Upper lobe of left lung (tissue), 6 donors: Measurements from ENCODE around the gene TMEM175. TPM values are rescaled to one million over a fixed set of nuclear protein-coding genes. Genes with fewer than 3 reads are reported as not detected.

Source experiments
- ATAC-seq, 2 donors: fragments of 200-7000 bp; cut with Tn5 transposase; one replicate each; pipeline ENCODE4 v1.9.1; 2022; ENCODE audit warnings: mild to moderate bottlenecking in 2 of 2, moderate library complexity in 2 of 2; ENCODE audit not compliant: low FRiP score in 2 of 2
- DNase-seq, 2 donors: peaks; one replicate each; pipeline ENCODE4 v3.0.0-alpha.2; 2019 to 2020
- H3K27ac ChIP-seq, 4 donors: fragments of 200-600 bp; sonication (generic); one replicate each; pipeline ENCODE4 v1.5.1; 2016 to 2019
- H3K27me3 ChIP-seq, 4 donors: fragments of 200-600 bp; sonication (generic); one replicate each; pipeline ENCODE4 v1.5.1; 2017 to 2019
- H3K36me3 ChIP-seq, 4 donors: fragments of 200-600 bp; sonication (generic); one replicate each; pipeline ENCODE4 v1.5.1; 2016 to 2019
- H3K4me1 ChIP-seq, 4 donors: fragments of 200-600 bp; sonication (generic); one replicate each; pipeline ENCODE4 v1.5.1; 2018 to 2019
- H3K4me3 ChIP-seq, 4 donors: fragments of 200-600 bp; sonication (generic); one replicate each; pipeline ENCODE4 v1.5.1; 2017 to 2019; ENCODE audit warnings: mild to moderate bottlenecking in 2 of 4, moderate library complexity in 1 of 4
- H3K9me3 ChIP-seq, 4 donors: fragments of 200-600 bp; sonication (generic); one replicate each; pipeline ENCODE4 v1.5.1; 2018 to 2019
- CTCF ChIP-seq, 6 experiments: fragments of 450-650 bp in 4 of 6; fragments of 200-600 bp in 2 of 6; sonication (generic) in 2 of 6; IDR thresholded peaks; one replicate each; pipeline ENCODE4 v1.5.1; 2016 to 2019; ENCODE audit warnings: antibody characterized with exemption in 6 of 6
- EP300 ChIP-seq, 4 donors: sonication (generic); formaldehyde crosslinking; IDR thresholded peaks; one replicate each; pipeline ENCODE4 v1.5.1; 2017; ENCODE audit warnings: antibody characterized with exemption in 4 of 4, control low read depth in 2 of 4
- POLR2A ChIP-seq, 4 donors: fragments of 450-650 bp; IDR thresholded peaks; one replicate each; pipeline ENCODE4 v1.5.1; 2016 to 2017; ENCODE audit warnings: antibody characterized with exemption in 4 of 4, mild to moderate bottlenecking in 2 of 4
- POLR2AphosphoS5 ChIP-seq, 2 donors: sonication (generic); formaldehyde crosslinking; IDR thresholded peaks; one replicate each; pipeline ENCODE4 v1.5.1; 2017; ENCODE audit warnings: antibody characterized with exemption in 2 of 2
- WGBS, 2 donors: methylation state at CpG; one replicate each; pipeline ENCODE4 v1.1.5; 2017 to 2018; 5-methylcytosine and 5-hydroxymethylcytosine counted together
- total RNA-seq, 6 donors: library from RNA; depleted of rRNA in 4 of 6; stranded (reverse); fragments of >200 nt in 4 of 6; gene quantifications; one replicate each; pipeline versions ENCODE4 v1.1.0 to v1.2.1, GENCODE V29; 2016 to 2021
- donor health status: DM: no; HTN: no; CAD: no; lungs with moderate emphysema.
- donor health status: DM: no; HTN: yes; CAD: no; lungs with severe emphysema.

TMEM175 gene
- total RNA-seq, 6 donors from 2014 or later: 24.6 to 126 (median 41.8) TPM

GRCh38 chr4:993111-994029 lies 61.1 kb downstream of the TMEM175 start, which contains the start of gene SLC26A1:
Gene SLC26A1 (minus strand): TSS chr4:993404. CDS start chr4:991703, 1,701 bp downstream.
- H3K9me3 ChIP-seq: no peaks in the 10 kb centered on the region
- WGBS, 2 donors: 92 to 94% methylated on average over 6 to 36 of the region's 37 CpGs
- peak within 1 kb of the TSS; percentile 72 to 88 (median 83) for H3K27ac ChIP-seq
- peaks cover 13 to 27% (median 22%) of the 10 kb centered on the region in 4 donors for H3K4me1 ChIP-seq
- DNase-seq: peak in 1 of 2 donors; percentile 80
- peaks cover 0 to 24% (median 8%) of the 10 kb centered on the region in 4 donors for H3K27me3 ChIP-seq
- peaks cover 0 to 18% (median 9%) of the 10 kb centered on the region in 4 donors for H3K36me3 ChIP-seq
- no peak for ATAC-seq
- H3K4me3 ChIP-seq: peak within 1 kb of the TSS in 3 of 4 donors; percentile 16 to 39 (median 29)
- TF ChIP-seq CTCF (IDR thresholded peaks at IDR 0.05): no peak
- no peak for TF ChIP-seq POLR2AphosphoS5 (IDR thresholded peaks at IDR 0.05)
- TF ChIP-seq POLR2A (IDR thresholded peaks at IDR 0.05): no peak
- TF ChIP-seq EP300 (IDR thresholded peaks at IDR 0.05): no peak

- peaks cover 0 to 25% (median 9%) of the 10 kb centered on the region in 4 donors for H3K27me3 ChIP-seq
- H3K9me3 ChIP-seq: no peaks in the 10 kb centered on the region
- H3K4me1 ChIP-seq: peaks cover 13 to 27% (median 22%) of the 10 kb centered on the region in 4 donors
- 87 to 93% methylated on average over 19 to 22 of the region's 23 CpGs for WGBS, 2 donors
- ATAC-seq: no peak
- H3K36me3 ChIP-seq: peaks cover 0 to 6% (median 2%) of the 10 kb centered on the region in 4 donors
- DNase-seq: peak in 1 of 2 donors; percentile 62
- H3K4me3 ChIP-seq: no peak overlapping the region
- H3K27ac ChIP-seq: no peak overlapping the region
- TF ChIP-seq CTCF (IDR thresholded peaks at IDR 0.05) (no peak), POLR2AphosphoS5 (IDR thresholded peaks at IDR 0.05) (no peak), EP300 (IDR thresholded peaks at IDR 0.05) (no peak), POLR2A (IDR thresholded peaks at IDR 0.05) (no peak)
Observed at GRCh38 chr4:995311-996026, 63.2 kb downstream of the TMEM175 start.

GRCh38 chr4:996030-996996 lies 64.1 kb downstream of the TMEM175 start:
- no peaks in the 10 kb centered on the region for H3K9me3 ChIP-seq
- H3K36me3 ChIP-seq: no peaks in the 10 kb centered on the region
- no peak for TF ChIP-seq EP300 (IDR thresholded peaks at IDR 0.05)
- TF ChIP-seq POLR2A (IDR thresholded peaks at IDR 0.05): no peak
- TF ChIP-seq CTCF (IDR thresholded peaks at IDR 0.05): no peak
- no peak for TF ChIP-seq POLR2AphosphoS5 (IDR thresholded peaks at IDR 0.05)
- no peak for ATAC-seq
- H3K4me1 ChIP-seq: peaks cover 13 to 28% (median 22%) of the 10 kb centered on the region in 4 donors
- WGBS, 2 donors: 60 to 82% methylated on average over 11 to 15 of the region's 15 CpGs
- no peak overlapping the region for H3K27ac ChIP-seq
- H3K27me3 ChIP-seq: peaks cover 0 to 25% (median 16%) of the 10 kb centered on the region in 4 donors
- DNase-seq: peak in 1 of 2 donors; percentile 70
- H3K4me3 ChIP-seq: no peak overlapping the region

- H3K9me3 ChIP-seq: no peaks in the 10 kb centered on the region
- ATAC-seq (no peak), DNase-seq (no peak)
- TF ChIP-seq POLR2AphosphoS5 (IDR thresholded peaks at IDR 0.05) (no peak), EP300 (IDR thresholded peaks at IDR 0.05) (no peak), POLR2A (IDR thresholded peaks at IDR 0.05) (no peak), CTCF (IDR thresholded peaks at IDR 0.05) (no peak)
- H3K27ac ChIP-seq: no peak overlapping the region
- no peaks in the 10 kb centered on the region for H3K36me3 ChIP-seq
- H3K27me3 ChIP-seq: peaks cover under 1 to 31% (median 22%) of the 10 kb centered on the region in 4 donors
- peak overlapping the region in 3 of 4 donors; percentile 24 to 47 (median 43) for H3K4me3 ChIP-seq
- H3K4me1 ChIP-seq: peaks cover 16 to 34% (median 25%) of the 10 kb centered on the region in 4 donors
- WGBS, 2 donors: 15 to 18% methylated on average over 3 to 18 of the region's 25 CpGs
Observed at GRCh38 chr4:996997-997374, 64.7 kb downstream of the TMEM175 start.
